SHP77 (cell line): Measurements from ENCODE around the gene RPL26.
"Not testable (repeated sequence)": the region's sequence is repeated elsewhere in the genome, so short reads cannot be mapped to it uniquely, and the experiment has no call there.

Experiments used
- DNase-seq, 2 experiments: peaks; one replicate each; lab custom pipeline; 2025; lab: John Stamatoyannopoulos, UW

RPL26 gene

DNA sequence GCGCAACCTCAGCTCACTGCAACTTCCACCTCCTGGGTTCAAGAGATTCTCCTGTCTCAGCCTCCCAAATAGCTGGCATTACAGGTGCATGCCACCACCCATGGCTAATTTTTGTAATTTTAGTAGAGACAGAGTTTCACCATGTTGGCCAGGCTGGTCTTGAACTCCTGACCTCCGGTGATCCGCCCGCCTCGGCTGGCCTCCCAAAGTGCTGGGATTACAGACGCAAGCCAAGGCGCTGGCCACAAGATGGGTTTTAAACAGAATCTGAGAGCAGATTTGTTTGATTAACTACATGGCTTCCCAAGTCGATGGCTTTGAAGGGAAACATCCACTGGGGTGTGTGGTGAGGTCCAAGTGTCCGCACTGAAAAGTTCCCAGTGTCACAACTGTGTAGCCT lies 11.5 kb upstream of the RPL26 start:
- DNase-seq: not testable (repeated sequence)

DNA sequence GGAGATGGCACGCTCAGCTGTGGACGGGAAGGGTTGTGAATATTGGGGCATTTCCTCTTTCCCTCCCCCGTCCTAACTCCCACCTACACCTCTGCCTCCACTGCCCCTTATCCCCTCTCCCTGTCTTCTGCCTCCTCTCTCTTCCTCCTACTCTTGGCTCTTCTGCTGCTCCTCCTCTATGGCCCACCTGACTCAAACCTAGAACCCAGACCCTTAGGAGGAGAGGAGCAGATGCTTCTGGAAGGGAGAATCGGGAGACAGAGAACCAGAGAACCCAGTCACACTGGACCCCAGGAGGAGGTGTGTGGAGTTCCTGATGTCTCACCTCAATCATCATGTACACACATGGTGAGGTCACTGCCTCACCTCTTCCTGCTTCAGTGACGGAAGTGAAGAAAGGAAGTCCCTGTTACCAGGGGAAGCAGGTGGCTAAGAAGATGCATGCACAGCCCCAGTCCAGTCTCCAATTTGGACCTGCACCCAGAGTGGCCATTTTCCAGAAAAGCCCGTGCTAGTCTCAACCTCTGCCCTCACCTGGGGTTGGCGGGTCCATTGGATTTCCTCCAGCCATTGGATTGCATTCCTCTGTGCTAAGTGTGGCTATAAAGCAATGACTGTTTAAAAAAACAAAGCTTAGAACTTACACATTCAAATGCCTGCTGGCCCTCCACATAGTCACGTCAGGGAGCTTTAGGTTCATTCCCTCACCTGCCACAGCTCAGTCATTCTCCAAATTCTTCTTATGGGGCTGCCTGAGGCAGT lies 10.7 kb upstream of the RPL26 start:
- no peak for DNase-seq

DNA sequence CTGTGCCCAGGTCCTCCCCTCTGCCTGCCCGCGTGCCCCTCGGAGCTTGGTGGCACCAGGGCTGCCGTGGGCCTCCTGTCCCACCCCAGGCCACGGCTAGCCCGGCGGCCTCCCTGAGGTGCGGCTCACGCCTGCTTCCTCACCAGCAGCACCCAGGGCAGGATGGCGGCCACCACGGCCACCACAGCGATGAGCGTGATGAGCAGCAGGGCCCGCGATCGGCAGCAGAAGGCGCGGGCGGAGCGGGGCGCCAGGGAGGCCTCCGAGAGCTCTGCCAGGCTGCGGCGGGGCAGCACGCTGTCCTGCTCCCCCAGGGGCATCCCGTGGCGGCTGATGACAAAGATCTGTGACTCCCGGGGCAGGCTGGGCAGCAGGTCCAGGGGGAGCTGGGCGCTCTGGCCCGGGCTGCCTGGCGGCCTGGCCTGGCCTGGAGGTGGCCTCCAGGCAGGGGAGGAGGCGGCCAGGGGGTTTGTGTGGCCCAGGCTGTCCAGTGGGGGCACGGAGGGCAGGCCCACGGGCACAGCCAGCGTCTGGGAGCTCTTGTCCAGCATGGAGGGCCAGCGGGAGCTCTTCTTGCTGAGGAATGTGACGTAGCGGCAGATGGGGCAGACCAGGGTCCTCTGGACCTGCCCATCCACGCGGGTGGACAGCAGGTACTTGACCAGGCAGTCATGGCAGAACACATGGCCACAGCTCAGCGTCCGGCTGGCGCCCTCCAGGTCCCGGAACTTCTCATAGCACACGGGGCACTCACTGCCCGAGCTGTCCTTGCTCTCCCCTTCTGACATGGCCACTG lies 9.9 kb upstream of the RPL26 start:
- DNase-seq: no peak

DNA sequence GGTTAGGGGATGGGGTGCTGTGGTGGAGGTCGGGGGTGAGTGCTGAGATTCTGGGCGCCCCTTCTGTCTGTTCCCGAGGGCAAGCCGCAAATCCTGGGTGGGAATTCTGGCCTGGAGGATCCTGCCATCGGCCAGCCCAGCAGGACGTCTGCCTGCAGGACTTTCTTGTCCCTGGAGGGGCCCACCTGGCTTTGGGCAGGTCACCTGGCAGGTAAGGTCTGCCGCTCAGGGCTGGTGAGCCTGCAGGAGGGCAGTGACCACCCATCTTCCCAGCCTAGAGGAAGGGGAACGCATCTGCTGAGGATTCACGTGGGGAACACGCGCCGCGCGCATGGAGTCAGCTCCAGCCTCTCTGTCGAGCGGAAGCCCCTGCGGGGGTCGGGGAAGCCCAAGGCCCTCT lies 9.3 kb upstream of the RPL26 start:
- no peak for DNase-seq

DNA sequence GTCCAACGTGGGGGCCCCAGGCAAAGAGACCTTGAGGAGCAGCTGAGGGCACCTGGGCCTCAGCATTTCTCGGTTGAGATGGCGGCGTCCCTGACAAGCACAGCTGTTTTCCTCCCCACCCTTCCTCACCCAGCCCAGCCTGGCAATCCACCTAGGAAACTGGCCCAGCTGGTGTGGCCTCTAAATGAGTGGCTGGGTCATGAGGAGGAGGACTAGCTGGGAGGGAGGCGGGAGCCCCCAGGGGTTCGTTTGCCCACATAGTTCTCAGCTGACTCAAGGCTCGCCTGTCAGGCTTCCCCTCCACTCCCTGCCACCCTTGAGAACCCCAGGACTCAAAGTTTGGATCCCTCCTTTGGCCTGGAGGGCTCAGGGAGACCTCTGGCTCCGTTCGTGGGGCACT lies 8.7 kb upstream of the RPL26 start:
- DNase-seq: no peak

DNA sequence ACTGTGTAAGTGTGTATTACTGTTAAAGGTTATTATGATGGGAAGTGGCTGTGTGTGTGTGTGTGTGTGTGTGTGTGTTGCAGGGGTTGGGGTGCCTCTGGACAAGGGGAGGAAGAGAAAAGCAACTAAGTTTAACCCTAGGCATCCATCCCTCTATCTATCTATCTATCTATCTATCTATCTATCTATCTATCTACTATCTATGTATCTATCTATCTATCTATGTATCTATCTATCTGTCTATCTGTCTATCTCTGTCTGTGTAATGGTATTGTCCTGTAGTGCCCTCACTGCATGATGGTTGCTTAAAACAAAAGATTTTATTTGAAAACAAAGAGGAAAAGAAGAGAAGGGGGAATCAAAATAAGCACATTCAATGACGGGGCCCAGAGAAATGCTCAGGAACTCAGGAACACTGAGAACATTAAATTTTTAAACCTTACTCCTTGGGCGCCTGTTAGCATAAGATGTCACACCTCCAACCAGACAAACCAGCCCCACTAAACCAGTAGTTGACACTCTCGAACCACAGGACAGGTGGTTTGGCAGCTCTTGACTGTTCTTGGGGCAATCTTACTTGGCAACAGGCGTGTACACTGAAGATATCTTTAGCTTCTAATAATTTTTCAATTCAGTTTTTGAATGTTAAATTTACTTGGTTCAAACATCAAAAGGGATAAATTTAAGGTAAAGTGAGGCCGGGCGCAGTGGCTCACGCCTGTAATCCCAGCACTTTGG lies 5.1 kb upstream of the RPL26 start:
- DNase-seq: no peak

DNA sequence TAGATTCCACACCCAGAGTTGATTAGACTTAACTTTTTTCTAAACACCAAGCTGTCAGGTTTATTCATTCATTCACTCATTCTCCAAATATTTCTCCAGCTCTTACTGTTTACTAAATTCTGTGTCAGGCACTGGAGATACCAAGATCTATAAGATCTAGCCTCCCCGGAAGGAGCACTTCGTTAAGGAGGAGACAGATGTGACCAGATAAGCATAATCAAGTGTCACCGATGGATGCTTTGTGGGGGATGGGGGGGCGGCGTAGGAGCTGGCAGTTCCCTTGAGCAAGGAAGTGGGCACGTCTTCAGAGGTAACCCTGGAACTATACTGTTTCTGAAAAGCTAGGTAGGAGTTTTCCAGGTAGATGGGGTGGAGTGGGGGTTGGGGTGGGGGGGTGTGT lies 3.8 kb upstream of the RPL26 start:
- DNase-seq: no peak

DNA sequence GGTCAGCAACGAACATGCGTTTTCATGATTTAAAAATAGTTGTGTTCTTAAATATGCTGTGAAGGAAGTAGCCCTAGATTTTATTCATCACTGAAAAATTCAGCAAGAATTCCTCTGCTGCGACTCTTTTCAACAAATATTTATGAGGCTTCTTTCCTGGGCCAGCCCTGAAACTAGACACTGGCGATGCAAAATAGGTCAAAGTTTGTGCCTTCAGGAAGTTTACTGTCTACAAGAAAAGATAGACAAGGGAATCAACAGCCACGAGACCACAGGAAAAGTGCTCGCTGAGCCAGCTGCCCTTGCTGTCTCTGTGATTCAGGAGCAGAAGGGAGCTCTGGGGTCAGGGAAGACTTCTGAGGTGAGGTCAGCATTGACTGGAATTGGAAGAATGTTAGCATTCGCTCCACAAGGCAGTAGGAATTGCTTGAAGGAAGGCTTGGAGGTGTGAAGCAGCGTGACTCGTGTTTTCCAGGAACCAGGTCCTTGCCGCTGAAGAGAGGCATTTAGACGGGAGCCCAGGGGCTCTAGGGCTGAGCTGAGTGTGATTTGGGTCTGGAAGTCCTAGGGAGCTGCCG lies 1.9 kb upstream of the RPL26 start:
- no peak for DNase-seq

DNA sequence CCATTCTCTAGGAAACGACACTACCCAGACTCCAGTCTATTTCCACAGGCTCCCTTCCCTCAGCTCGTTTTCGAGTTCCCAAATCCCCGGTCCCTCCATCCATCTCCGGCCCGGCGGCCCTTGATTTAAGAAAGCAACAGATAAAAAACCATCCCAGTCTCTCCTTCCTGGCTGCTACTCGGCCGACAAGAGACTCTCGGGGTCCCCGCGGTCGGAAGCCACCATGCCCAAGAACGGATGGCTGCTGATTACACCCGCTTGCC lies 182 bp downstream of the RPL26 start:
- no peak for DNase-seq

DNA sequence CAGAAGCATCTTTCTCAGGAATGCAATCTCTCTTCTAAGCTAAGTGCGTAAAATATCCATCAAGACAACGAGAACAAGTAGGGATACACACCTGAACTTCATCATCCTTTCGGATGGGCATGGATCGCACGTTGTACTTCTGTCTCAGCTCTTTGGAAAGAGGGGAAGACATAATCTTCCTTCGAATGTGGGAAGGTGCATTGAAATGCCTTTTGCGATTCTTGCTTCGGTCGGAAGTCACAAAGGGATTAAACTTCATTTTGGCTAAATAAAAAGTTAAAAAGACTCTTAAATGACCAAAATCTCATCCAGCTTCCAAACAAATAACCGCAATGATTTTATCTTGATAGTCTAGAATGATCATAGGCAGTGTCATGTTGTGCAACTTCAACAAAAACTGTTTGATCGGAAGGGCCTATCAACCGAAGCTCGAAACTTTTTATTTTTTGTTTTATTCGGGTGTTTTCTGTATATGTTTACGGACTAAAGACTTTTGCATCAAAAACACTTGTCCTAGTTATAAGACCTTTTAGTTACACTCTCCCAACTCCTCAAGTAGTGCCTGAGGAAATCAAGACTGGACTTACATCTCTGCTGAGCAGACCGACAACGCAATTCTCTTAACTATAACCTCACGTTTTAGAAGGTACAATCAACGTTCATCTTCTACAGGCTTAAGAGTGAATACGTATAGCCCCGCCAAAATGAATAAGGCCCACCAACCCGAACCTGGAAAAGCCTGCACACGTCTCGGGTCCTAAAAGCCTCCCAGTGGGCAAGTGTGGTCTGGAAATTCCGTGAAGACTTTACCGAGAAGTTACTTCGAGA lies 727 bp downstream of the RPL26 start:
- no peak for DNase-seq

DNA sequence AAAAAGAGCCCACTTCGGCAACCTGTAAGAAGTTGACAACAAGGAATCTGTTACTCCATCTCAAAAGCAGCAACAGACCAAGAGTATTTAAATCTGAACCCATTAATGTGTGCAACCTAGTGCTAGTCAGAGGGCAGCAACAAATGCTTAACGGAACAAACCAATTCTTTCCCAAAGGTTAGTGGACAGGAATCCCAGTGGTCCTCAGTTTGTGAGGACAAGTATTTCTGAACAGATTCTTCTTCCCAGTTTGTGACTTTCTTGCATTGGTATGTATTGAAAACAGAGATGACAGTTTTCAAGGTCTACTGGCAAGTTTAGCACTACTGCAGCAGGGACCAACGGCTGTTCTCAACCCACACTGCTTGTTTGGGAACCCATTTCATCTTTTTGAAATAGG lies 2.9 kb downstream of the RPL26 start:
- no peak for DNase-seq

DNA sequence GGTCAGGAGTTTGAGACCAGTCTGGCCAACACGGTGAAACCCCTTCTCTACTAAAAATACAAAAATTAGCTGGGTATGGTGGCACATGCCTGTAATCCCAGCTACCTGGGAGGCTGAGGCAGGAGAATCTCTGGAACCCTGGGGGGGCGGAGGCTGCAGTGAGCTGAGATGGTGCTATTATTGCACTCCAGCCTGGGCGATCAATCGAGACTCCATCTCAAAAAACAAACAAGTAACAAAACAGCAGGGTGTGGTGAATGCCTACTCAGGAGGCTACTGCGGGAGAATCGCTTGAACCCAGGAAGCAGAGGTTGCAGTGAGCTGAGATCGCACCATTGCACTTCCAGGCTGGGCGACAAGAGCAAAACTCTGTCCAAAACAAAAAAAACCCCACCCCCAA lies 4.9 kb downstream of the RPL26 start:
- DNase-seq: not testable (repeated sequence)

DNA sequence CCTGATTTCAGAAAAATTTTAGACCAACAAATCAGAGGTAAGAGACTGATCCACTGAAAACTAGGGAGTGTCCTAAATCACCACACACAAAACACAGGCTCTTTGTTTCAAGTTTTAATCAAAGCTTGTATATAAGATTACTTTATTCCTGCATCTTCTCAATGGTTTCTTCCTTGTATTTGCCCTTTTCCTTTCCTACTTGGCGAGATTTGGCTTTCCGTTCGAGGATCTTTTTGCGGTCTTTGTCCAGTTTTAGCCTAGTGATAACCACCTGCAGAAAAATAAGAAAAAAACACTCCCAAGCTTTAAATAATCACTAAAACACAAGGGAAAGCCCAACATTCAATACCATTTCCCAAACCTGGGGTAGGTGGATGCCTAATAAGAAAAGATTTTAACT lies 5.6 kb downstream of the RPL26 start:
- no peak for DNase-seq

DNA sequence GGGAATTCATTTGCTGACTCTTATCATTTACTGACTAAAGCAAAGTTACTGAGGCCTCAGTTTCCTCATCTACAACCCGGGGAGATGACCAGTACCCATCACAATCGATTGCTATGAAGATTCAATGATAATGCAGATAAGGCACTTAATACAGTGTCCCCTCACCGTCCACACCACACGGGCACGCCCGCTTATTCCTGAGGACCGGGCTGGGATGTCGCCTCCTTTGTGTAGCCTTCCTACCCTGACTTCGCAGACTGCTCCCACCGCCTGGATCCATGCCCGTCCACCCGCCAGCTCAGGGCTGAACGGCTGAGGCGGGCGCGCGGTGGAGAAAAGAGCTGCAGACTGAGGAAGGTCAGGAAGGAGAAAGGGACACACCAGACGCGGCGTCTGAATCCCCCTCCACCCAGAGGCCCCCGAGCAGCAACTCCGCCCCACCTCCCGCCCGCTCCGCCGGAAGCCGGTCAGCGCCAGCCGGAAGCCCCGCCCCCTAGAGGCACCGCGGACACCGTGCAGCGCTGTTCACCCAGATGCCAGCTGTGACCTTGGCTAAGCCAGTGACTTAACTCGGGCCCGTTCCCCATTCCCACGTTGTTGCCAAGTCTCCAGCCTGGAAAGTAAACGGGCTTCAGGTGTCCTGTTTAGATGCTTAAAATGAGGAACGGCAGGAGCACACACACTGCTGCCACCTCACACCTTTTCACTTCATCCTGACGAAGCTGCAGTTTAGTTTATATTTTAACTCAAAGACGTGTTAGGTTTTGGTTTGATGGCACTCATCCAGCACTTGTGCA lies 6.5 kb downstream of the RPL26 start, which contains the start of gene KRABD2:
KRABD2 (minus strand) TSS at position 434 of the 797 bp plus-strand sequence.
- peak; percentile 95 to 98 for DNase-seq

DNA sequence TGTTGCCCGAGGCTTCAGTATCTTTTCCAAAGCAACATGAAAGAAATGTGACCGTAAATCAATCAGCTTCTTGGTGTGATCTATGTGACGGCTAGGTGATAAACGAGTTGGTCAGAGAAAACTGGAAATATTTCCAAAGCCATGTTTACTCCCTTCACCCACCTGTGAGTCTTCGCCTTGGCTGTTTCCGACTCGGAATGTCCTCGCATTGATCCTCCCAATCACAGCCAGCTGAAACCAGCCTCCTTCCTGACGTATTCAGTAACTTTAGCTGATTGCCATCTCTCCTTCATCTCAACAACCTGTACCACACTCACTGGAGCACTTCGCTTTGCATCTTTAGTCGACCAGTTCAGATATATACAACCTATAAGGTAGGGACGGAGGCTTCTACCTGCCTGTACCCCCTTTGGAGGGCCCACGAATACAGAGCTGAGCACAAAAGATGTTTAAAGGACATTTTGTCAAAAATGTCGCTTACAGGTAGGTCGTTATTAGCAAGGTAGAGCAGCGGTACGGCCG lies 7.2 kb downstream of the RPL26 start:
- peak; percentile 50 to 56 for DNase-seq

DNA sequence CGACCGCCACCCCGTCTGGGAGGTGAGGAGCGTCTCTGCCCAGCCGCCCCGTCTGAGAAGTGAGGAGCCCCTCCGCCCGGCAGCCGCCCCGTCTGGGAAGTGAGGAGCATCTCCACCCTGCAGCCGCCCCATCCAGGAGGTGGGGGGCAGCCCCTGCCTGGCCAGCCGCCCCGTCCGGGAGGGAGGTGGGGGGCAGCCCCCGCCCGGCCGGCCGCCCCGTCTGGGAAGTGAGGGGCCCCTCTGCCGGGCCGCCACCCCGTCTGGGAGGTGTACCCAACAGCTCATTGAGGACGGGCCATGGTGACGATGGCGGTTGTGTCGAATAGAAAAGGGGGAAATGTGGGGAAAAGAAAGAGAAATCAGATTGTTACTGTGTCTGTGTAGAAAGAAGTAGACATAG lies 9.1 kb downstream of the RPL26 start:
- not testable (repeated sequence) for DNase-seq

DNA sequence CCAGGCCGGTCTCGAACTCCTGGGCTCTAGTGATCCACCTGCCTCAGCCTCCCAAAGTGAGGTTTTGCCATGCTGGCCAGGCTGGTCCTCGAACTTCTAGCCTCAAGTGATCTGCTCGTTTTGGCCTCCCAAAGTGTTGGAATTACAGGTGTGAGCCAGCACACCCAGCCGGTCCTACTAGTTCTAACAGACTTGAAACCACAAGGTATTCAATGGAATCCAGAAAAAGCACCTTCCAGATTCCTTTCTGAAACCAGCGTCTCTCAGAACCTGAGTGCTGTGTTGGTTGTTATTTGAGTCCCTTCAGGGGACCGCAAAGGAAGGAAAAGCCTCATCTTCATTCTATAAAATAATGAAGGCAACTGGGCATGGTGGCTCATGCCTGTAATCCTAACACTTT lies 10.6 kb downstream of the RPL26 start:
- DNase-seq: no peak

DNA sequence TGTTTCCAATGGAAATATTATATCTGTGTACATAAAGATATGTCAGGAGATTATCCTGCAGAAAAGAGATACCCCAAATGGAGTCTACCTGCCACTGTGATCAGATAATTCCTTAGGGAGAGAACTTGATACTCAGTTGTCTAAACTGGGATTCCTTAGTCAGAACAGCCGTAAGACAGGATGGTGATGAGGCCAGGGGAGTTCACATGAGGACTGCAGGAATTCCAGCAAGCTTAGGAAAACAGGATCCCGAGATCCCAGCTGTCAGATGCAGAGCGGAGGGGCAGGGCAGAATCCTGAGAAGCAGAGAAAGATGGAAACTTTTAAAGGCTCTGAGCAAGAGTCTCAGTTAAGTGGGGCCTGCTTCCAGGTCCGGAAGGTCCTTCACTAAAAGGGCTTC lies 11.2 kb downstream of the RPL26 start:
- DNase-seq: no peak

DNA sequence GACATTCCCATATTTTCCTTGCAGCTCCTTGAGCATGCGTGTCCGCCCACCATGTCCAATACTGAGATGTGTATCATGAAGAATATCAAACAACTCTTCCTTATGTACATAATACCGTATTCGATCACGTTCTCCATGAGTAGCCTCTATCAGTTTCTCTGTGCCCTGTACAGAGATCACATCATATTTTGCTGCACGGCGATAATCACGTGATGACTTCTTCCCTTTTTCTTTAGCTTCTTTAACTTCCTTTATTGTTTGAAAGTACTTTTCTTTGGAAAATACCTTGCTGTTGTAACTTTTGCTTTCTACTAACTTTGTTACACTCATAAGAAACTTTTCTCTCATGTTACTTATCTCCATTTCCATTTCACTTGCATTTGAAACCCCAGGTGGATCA lies 13.0 kb downstream of the RPL26 start:
- no peak for DNase-seq

DNA sequence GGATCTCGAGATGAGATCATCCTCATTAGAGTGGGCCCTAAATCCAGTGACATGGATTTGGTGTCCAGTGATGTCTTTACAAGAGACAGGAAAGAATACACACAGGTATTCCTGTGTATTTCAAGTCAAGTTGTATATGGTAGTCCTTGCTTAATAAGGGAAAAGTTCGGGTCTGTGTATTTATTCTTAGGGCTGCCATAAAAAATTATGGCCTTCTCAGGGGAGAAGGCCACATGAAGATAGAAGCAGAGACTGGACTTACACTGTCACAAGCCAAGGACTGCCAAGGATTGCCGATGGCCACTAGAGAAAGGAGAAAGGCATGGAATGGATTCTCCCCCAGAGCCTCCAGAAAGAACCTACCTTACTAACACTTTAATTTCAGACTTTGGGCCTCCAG lies 14.8 kb downstream of the RPL26 start:
- DNase-seq: no peak

DNA sequence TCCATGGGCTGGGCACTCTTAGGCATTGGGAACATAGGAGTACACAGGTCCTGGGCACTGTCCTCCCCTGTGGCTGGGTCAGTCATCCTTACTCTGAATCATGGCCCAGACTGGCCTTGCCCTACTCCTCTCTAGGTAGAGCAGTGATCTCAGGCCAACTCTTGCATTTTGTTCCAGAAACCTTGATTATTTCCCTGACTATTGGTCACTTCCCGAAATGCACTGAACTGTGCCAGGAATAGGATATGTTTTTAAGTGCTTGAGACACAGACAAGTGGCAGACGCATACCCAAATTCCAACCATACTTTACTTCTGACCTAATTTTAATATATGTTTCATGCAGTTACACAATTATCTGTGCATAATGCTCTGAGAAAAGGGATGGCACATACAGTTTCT lies 16.8 kb downstream of the RPL26 start:
- DNase-seq: no peak
